Panc1 (cell line): Measurements from ENCODE around the gene LAMC3.

ENCODE experiments used
- POLR2AphosphoS5 ChIP-seq: IDR thresholded peaks from 2 replicates; pipeline ENCODE4 v1.6.1; 2012; ENCODE audit warnings: mild to moderate bottlenecking, low read depth, low read length, moderate library complexity
- TF ChIP-seq, protein P1 (sequence below): fragments of 450-650 bp; IDR thresholded peaks from 2 replicates; pipeline ENCODE4 v1.5.1; 2017; ENCODE audit warnings: mild to moderate bottlenecking
- TF ChIP-seq, protein P2 (sequence below), 2 experiments: IDR thresholded peaks; 2 replicates each; pipeline ENCODE4 v1.6.1; 2011 to 2012; ENCODE audit warnings: low read depth in 2 of 2, control low read depth in 1 of 2, low read length in 1 of 2, mild to moderate bottlenecking in 1 of 2, moderate library complexity in 1 of 2; ENCODE audit not compliant: insufficient read depth in 1 of 2

DNA sequence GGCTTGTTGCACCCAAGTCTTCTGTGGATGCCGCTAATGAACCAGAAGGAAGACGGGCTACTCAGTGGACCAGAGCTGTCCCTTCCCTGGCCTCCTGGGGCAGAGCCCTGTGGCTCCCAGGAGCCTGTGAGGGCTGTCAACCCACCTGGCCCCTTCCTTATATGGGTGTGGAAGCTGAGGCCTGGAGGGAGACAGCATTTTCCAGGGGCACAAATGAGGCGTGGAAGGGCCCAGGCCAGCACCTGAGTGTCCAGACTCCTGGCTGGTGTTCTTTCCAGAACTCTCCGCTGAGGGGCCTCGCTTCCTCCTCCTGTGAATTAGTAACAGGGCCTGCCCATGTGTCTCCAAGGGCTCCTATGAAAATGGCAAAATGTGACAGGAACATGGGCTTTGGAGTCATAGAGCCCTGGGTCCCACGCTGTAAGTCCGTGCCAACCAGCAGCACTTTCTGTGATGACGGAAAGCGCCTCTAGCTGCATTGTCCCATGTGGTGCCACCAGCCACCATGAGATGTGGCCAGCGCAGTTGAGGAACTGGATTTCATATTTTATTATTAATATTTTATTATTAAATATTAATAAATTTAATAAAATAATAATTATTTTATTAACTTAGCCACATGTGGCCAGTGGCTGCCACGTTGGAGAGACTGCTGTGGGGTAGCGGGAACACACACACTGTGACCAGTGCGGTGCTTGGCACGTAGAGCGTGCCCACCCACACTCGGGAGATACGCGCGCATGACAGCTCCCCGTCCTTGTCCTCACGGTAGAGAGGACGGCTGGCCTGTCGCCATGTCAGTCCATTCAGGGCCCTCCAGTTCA lies 18.3 kb downstream of the LAMC3 start:
- TF ChIP-seq, protein P1, sequence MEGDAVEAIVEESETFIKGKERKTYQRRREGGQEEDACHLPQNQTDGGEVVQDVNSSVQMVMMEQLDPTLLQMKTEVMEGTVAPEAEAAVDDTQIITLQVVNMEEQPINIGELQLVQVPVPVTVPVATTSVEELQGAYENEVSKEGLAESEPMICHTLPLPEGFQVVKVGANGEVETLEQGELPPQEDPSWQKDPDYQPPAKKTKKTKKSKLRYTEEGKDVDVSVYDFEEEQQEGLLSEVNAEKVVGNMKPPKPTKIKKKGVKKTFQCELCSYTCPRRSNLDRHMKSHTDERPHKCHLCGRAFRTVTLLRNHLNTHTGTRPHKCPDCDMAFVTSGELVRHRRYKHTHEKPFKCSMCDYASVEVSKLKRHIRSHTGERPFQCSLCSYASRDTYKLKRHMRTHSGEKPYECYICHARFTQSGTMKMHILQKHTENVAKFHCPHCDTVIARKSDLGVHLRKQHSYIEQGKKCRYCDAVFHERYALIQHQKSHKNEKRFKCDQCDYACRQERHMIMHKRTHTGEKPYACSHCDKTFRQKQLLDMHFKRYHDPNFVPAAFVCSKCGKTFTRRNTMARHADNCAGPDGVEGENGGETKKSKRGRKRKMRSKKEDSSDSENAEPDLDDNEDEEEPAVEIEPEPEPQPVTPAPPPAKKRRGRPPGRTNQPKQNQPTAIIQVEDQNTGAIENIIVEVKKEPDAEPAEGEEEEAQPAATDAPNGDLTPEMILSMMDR = no peak
- no peak for TF ChIP-seq POLR2AphosphoS5
- TF ChIP-seq, protein P2, sequence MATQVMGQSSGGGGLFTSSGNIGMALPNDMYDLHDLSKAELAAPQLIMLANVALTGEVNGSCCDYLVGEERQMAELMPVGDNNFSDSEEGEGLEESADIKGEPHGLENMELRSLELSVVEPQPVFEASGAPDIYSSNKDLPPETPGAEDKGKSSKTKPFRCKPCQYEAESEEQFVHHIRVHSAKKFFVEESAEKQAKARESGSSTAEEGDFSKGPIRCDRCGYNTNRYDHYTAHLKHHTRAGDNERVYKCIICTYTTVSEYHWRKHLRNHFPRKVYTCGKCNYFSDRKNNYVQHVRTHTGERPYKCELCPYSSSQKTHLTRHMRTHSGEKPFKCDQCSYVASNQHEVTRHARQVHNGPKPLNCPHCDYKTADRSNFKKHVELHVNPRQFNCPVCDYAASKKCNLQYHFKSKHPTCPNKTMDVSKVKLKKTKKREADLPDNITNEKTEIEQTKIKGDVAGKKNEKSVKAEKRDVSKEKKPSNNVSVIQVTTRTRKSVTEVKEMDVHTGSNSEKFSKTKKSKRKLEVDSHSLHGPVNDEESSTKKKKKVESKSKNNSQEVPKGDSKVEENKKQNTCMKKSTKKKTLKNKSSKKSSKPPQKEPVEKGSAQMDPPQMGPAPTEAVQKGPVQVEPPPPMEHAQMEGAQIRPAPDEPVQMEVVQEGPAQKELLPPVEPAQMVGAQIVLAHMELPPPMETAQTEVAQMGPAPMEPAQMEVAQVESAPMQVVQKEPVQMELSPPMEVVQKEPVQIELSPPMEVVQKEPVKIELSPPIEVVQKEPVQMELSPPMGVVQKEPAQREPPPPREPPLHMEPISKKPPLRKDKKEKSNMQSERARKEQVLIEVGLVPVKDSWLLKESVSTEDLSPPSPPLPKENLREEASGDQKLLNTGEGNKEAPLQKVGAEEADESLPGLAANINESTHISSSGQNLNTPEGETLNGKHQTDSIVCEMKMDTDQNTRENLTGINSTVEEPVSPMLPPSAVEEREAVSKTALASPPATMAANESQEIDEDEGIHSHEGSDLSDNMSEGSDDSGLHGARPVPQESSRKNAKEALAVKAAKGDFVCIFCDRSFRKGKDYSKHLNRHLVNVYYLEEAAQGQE (IDR thresholded peaks at IDR 0.05; ENCODE audit: insufficient read depth in 1 of 2, low read depth in 2 of 2, low read length in 1 of 2) = no peak
